ENCODE results near the gene TP53INP2. TPM values are rescaled to one million over a fixed set of nuclear protein-coding genes. Genes with fewer than 3 reads are reported as not detected.
"Not testable (repeated sequence)": the region's sequence is repeated elsewhere in the genome, so short reads cannot be mapped to it uniquely, and the experiment has no call there.

The TP53INP2 gene
- polyA plus RNA-seq, 3 donors, result 0.46 to 20.6 (median 0.66) TPM

- H3K36me3 ChIP-seq (replicated peaks in 1 of 2; ENCODE audit: control insufficient read depth in 1 of 2, insufficient read depth in 2 of 2, low read length in 2 of 2), result peaks cover 47 to 91% of the 10 kb centered on the region in 2 donors
- no peaks in the 10 kb centered on the region for H3K4me1 ChIP-seq (ENCODE audit: control insufficient read depth in 1 of 2, insufficient read depth in 2 of 2, low read length in 2 of 2)
- no peak overlapping the region for H3K4me3 Mint-ChIP-seq
- no peak overlapping the region for H3K27ac ChIP-seq (ENCODE audit: low read depth in 1 of 2, low read length in 2 of 2)
- H3K4me1 Mint-ChIP-seq, result no peaks in the 10 kb centered on the region
- H3K27me3 ChIP-seq (ENCODE audit: control insufficient read depth in 2 of 2, insufficient read depth in 2 of 2, low read length in 2 of 2), result no peaks in the 10 kb centered on the region
- DNase-seq, result no peak
- no peak overlapping the region for H3K4me2 ChIP-seq (replicated peaks; ENCODE audit: extremely low read depth, low read length, poor library complexity, severe bottlenecking)
- H3K27ac Mint-ChIP-seq, result peak overlapping the region in 1 of 7 donors; percentile 59
- H4K20me1 ChIP-seq (ENCODE audit: insufficient read depth, low read length), result no peaks in the 10 kb centered on the region
- no peaks in the 10 kb centered on the region for H3K27me3 Mint-ChIP-seq (ENCODE audit: low read depth in 3 of 3)
- no peak overlapping the region for H3K4me3 ChIP-seq (replicated peaks in 1 of 3; ENCODE audit: low read depth in 2 of 3, low read length in 3 of 3)
- H3K9me3 Mint-ChIP-seq, result no peaks in the 10 kb centered on the region
- H3K79me2 ChIP-seq (ENCODE audit: insufficient read depth, low read length), result no peaks in the 10 kb centered on the region
- TF ChIP-seq CTCF (IDR thresholded peaks at IDR 0.05), result no peak
- H3K9ac ChIP-seq (ENCODE audit: insufficient read depth, low read length, poor library complexity, severe bottlenecking), result no peak overlapping the region
- H3K9me3 ChIP-seq (replicated peaks in 1 of 2; ENCODE audit: control insufficient read depth in 1 of 2, insufficient read depth in 1 of 2, low read length in 2 of 2), result no peaks in the 10 kb centered on the region
- WGBS (ENCODE audit: insufficient coverage), result no CpG with 5 or more reads among the region's 9 CpGs
- H2AFZ ChIP-seq (ENCODE audit: insufficient read depth, low read depth, low read length, poor library complexity, severe bottlenecking), result no peak overlapping the region
- intact Hi-C loops (cut with micrococcal nuclease), result no loop called here
- peaks cover 68 to 81% of the 10 kb centered on the region in 2 donors for H3K36me3 Mint-ChIP-seq
These were observed 13.3 kb downstream of the TP53INP2 start for GRCh38 chr20:34717230-34718095.

GRCh38 chr20:34719242-34720017, 15.3 kb downstream of the TP53INP2 start:
- H3K27me3 Mint-ChIP-seq (ENCODE audit: low read depth in 3 of 3); H3K27ac ChIP-seq (ENCODE audit: low read depth in 1 of 2, low read length in 2 of 2); H3K4me3 ChIP-seq (replicated peaks in 1 of 3; ENCODE audit: low read depth in 2 of 3, low read length in 3 of 3); H3K9me3 Mint-ChIP-seq; H3K27ac Mint-ChIP-seq; H3K79me2 ChIP-seq (ENCODE audit: insufficient read depth, low read length); H3K27me3 ChIP-seq (ENCODE audit: control insufficient read depth in 2 of 2, insufficient read depth in 2 of 2, low read length in 2 of 2); H2AFZ ChIP-seq (ENCODE audit: insufficient read depth, low read depth, low read length, poor library complexity, severe bottlenecking); DNase-seq; H3K9ac ChIP-seq (ENCODE audit: insufficient read depth, low read length, poor library complexity, severe bottlenecking); H4K20me1 ChIP-seq (ENCODE audit: insufficient read depth, low read length); H3K9me3 ChIP-seq (replicated peaks in 1 of 2; ENCODE audit: control insufficient read depth in 1 of 2, insufficient read depth in 1 of 2, low read length in 2 of 2); intact Hi-C loops (cut with micrococcal nuclease); H3K4me1 Mint-ChIP-seq; H3K4me3 Mint-ChIP-seq; H3K4me1 ChIP-seq (ENCODE audit: control insufficient read depth in 1 of 2, insufficient read depth in 2 of 2, low read length in 2 of 2); H3K4me2 ChIP-seq (replicated peaks; ENCODE audit: extremely low read depth, low read length, poor library complexity, severe bottlenecking): not testable (repeated sequence)
- peaks cover 51 to 93% of the 10 kb centered on the region in 2 donors for H3K36me3 ChIP-seq (replicated peaks in 1 of 2; ENCODE audit: control insufficient read depth in 1 of 2, insufficient read depth in 2 of 2, low read length in 2 of 2)
- H3K36me3 Mint-ChIP-seq, result peaks cover 70 to 81% of the 10 kb centered on the region in 2 donors
- WGBS (ENCODE audit: insufficient coverage), result 100% methylated on average over 4 of the region's 13 CpGs

Measured in CD14-positive monocyte (primary cell).